ENCODE measurements around the gene KLHL22. TPM values are rescaled to one million over a fixed set of nuclear protein-coding genes. Genes with fewer than 3 reads are reported as not detected.

KLHL22 gene
- total and polyA plus RNA-seq, 2 of the 8 experiments (the other 6 are each of a cell fraction or from before 2014, with no cell fraction given): 9.4 to 16.2 TPM

GRCh38 chr22:20503816-20504215 lies 8.2 kb upstream of the KLHL22 start:
- no peak overlapping the region for H4K8ac ChIP-seq (ENCODE audit: extremely low read depth, insufficient read depth, low read length)
- no peak overlapping the region for H2BK20ac ChIP-seq (ENCODE audit: low read length)
- no peak overlapping the region for H3K9ac ChIP-seq (replicated peaks in 1 of 4; ENCODE audit: extremely low read depth in 1 of 4, low read depth in 3 of 4, low read length in 3 of 4)
- no peak overlapping the region for H3K23ac ChIP-seq (ENCODE audit: insufficient read length)
- ChIA-PET POLR2A (ENCODE audit: partially characterized antibody) (interaction anchor here (0.8 kb wide), 1 partner anchor 14 kb away, joined by 3 read pairs; no protein-coding TSS in a partner anchor), CTCF (ENCODE audit: partially characterized antibody) (no interaction called here)
- no peak overlapping the region for H3K56ac ChIP-seq (replicated peaks; ENCODE audit: insufficient read length, low read depth, low read length)
- H4K20me1 ChIP-seq (replicated peaks in 1 of 2; ENCODE audit: control insufficient read depth in 1 of 2, insufficient read depth in 2 of 2, low read length in 2 of 2): peaks cover 2% of the 10 kb centered on the region in 2 experiments
- H2BK15ac ChIP-seq (ENCODE audit: low read length): no peak overlapping the region
- peaks cover 4% of the 10 kb centered on the region for H3K79me1 ChIP-seq (ENCODE audit: low read depth, low read length)
- peaks cover 6% of the 10 kb centered on the region; the same call in 1 of the 2 replicates for H3K23me2 ChIP-seq (ENCODE audit: low read depth, low read length)
- H3K36me3 ChIP-seq (ENCODE audit: control insufficient read depth in 2 of 4, insufficient read depth in 4 of 4, low read length in 3 of 4): peaks cover 0 to 2% (median 0%) of the 10 kb centered on the region in 4 experiments; a peak in 3 of 8 replicates
- no peak overlapping the region for H2AFZ ChIP-seq (ENCODE audit: low read length)
- no peaks in the 10 kb centered on the region for H3K9me3 ChIP-seq (ENCODE audit: insufficient read depth in 2 of 2, low read depth in 1 of 2, low read length in 1 of 2)
- WGBS, 2 experiments (ENCODE audit: extremely low coverage in 1 of 2, insufficient coverage in 1 of 2, insufficient read length in 1 of 2, insufficient replicate concordance in 2 of 2, low coverage in 1 of 2, low lambda C conversion rate in 2 of 2, missing lambda C conversion rate in 1 of 2): 89% methylated on average over 2 of the region's 2 CpGs; no CpG with 5 or more reads in 1 of the 2 experiments
- no peaks in the 10 kb centered on the region for H3K27me3 ChIP-seq (replicated peaks in 1 of 4; ENCODE audit: control insufficient read depth in 3 of 4, extremely low read depth in 1 of 4, insufficient read depth in 3 of 4, low read length in 3 of 4)
- no peak overlapping the region for H3K14ac ChIP-seq (ENCODE audit: insufficient read length)
- H3K79me2 ChIP-seq (ENCODE audit: control insufficient read depth in 1 of 2, insufficient read depth in 2 of 2, low read length in 2 of 2): peaks cover 1 to 11% of the 10 kb centered on the region in 2 experiments
- no peak overlapping the region for H2AK5ac ChIP-seq (ENCODE audit: low read depth, low read length)
- no peak overlapping the region for H3K4me3 ChIP-seq (ENCODE audit: extremely low read depth in 1 of 4, insufficient read depth in 2 of 4, low read depth in 3 of 4, low read length in 4 of 4)
- H3K18ac ChIP-seq (ENCODE audit: extremely low read depth, low read length): no peak overlapping the region
- no peak for FAIRE-seq
- no peak overlapping the region for H2BK5ac ChIP-seq (ENCODE audit: low read depth, low read length)
- H4K91ac ChIP-seq (replicated peaks; ENCODE audit: insufficient read length, low read length): no peak overlapping the region
- H3K4me2 ChIP-seq (ENCODE audit: insufficient read depth in 1 of 2, low read depth in 2 of 2, low read length in 2 of 2): no peak overlapping the region
- H3K4ac ChIP-seq (replicated peaks; ENCODE audit: insufficient read length, low read depth, low read length): no peak overlapping the region
- H2BK12ac ChIP-seq (ENCODE audit: low read depth, low read length): no peak overlapping the region
- no peak for DNase-seq (ENCODE audit: low read depth in 1 of 2, low spot score in 2 of 2)
- no peak overlapping the region for H3K27ac ChIP-seq (ENCODE audit: low read depth, low read length)
- no peak overlapping the region for H2BK120ac ChIP-seq (replicated peaks; ENCODE audit: low read depth, low read length)
- no peak overlapping the region for H4K5ac ChIP-seq (ENCODE audit: insufficient read length, low read depth, low read length)
- H3K4me1 ChIP-seq (replicated peaks in 1 of 4; ENCODE audit: control insufficient read depth in 3 of 4, insufficient read depth in 4 of 4, low read length in 3 of 4): peaks cover 0 to 2% (median 2%) of the 10 kb centered on the region in 4 experiments; a peak in 5 of 7 replicates
- TF ChIP-seq TAF1 (IDR thresholded peaks at IDR 0.05; ENCODE audit: low read depth, low read length) (no peak), RFX5 (IDR thresholded peaks at IDR 0.05; ENCODE audit: borderline replicate concordance, low read depth, low read length) (no peak), NRF1 (IDR thresholded peaks at IDR 0.05; ENCODE audit: low read depth, low read length) (no peak), CEBPB (IDR thresholded peaks at IDR 0.05; ENCODE audit: low read depth, low read length) (no peak), KDM4A (IDR thresholded peaks at IDR 0.05; ENCODE audit: low read depth, low read length, severe bottlenecking) (no peak), CBX8 (IDR thresholded peaks at IDR 0.05; ENCODE audit: borderline replicate concordance, low read depth, low read length) (no peak), SIRT6 (IDR thresholded peaks at IDR 0.05; ENCODE audit: low read length) (no peak), CHD1 (IDR thresholded peaks at IDR 0.05; ENCODE audit: low read depth, low read length) (no peak), TAF7 (optimal IDR thresholded peaks at IDR 0.05; ENCODE audit: borderline replicate concordance, low read depth, low read length) (no peak), ATF2 (IDR thresholded peaks at IDR 0.05; ENCODE audit: low read length) (no peak), POU5F1 (IDR thresholded peaks at IDR 0.05; ENCODE audit: low read depth, low read length) (no peak), ATF3 (IDR thresholded peaks at IDR 0.05; ENCODE audit: insufficient read depth, low read depth, low read length) (no peak), SP2 (IDR thresholded peaks at IDR 0.05; ENCODE audit: low read length) (no peak)

All from H1 (cell line).